Measurements from ENCODE around the gene RPS14.
A peak's percentile ranks its signal among the peaks of the same experiment; 100 is the strongest.
"Not testable (repeated sequence)": the region's sequence is repeated elsewhere in the genome, so short reads cannot be mapped to it uniquely, and the experiment has no call there.

The RPS14 gene

DNA sequence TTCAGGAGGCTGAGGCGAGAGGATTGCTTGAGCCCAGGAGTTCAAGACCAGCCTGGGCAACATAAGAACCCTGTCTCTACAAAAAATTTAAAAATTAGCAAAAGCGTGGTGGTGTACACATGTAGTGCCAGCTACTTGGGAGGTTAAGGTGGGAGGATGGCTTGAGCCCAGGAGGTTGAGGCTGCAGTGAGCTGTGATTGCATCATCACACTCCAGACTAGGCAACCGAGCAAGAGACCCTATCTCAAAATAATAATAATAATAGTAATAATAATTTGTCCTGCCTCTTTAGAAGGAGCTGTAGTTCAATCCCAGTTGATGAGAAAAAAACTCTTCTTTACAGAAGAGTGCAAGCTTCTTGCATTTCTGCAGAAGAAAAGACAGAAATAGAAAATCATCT lies 26.8 kb downstream of the RPS14 start:
- no peak overlapping the region for H3K4me3 Mint-ChIP-seq
- peaks cover 3% of the 10 kb centered on the region for H3K9me3 Mint-ChIP-seq
- TF ChIP-seq, protein P1, sequence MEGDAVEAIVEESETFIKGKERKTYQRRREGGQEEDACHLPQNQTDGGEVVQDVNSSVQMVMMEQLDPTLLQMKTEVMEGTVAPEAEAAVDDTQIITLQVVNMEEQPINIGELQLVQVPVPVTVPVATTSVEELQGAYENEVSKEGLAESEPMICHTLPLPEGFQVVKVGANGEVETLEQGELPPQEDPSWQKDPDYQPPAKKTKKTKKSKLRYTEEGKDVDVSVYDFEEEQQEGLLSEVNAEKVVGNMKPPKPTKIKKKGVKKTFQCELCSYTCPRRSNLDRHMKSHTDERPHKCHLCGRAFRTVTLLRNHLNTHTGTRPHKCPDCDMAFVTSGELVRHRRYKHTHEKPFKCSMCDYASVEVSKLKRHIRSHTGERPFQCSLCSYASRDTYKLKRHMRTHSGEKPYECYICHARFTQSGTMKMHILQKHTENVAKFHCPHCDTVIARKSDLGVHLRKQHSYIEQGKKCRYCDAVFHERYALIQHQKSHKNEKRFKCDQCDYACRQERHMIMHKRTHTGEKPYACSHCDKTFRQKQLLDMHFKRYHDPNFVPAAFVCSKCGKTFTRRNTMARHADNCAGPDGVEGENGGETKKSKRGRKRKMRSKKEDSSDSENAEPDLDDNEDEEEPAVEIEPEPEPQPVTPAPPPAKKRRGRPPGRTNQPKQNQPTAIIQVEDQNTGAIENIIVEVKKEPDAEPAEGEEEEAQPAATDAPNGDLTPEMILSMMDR (IDR thresholded peaks at IDR 0.05): no peak
- H3K4me1 Mint-ChIP-seq: peaks cover 17% of the 10 kb centered on the region
- H3K27me3 Mint-ChIP-seq (ENCODE audit: low read depth, poor library complexity): no peaks in the 10 kb centered on the region
- H3K27ac Mint-ChIP-seq: no peak overlapping the region
- H3K36me3 Mint-ChIP-seq (ENCODE audit: low read depth): no peaks in the 10 kb centered on the region
- DNase-seq: no peak

DNA sequence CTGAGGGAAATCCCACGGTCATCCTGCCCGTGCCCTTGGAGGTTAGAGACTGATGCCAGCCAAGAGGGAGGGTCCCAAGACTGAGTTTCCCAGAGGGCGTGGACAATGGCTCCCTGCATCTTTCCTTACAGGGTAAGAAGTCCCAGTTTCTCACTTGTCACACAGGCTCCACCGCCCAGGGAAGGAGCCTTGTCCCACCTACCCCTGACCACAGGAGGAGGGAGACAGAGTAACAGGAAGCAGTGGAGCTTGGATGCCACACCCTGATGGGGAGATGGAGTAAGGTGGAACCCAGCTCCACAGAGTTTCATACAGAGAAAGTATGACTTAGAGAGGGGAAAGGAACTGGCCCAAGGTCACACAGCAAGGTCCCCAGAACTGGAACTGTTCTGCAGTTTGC lies 27.5 kb downstream of the RPS14 start:
- no peaks in the 10 kb centered on the region for H3K36me3 Mint-ChIP-seq (ENCODE audit: low read depth)
- no peak overlapping the region for H3K27ac Mint-ChIP-seq
- no peaks in the 10 kb centered on the region for H3K27me3 Mint-ChIP-seq (ENCODE audit: low read depth, poor library complexity)
- H3K9me3 Mint-ChIP-seq: peaks cover 3% of the 10 kb centered on the region
- no peak for DNase-seq
- no peak overlapping the region for H3K4me3 Mint-ChIP-seq
- peaks cover 15% of the 10 kb centered on the region for H3K4me1 Mint-ChIP-seq
- TF ChIP-seq, protein P1 (IDR thresholded peaks at IDR 0.05): no peak

DNA sequence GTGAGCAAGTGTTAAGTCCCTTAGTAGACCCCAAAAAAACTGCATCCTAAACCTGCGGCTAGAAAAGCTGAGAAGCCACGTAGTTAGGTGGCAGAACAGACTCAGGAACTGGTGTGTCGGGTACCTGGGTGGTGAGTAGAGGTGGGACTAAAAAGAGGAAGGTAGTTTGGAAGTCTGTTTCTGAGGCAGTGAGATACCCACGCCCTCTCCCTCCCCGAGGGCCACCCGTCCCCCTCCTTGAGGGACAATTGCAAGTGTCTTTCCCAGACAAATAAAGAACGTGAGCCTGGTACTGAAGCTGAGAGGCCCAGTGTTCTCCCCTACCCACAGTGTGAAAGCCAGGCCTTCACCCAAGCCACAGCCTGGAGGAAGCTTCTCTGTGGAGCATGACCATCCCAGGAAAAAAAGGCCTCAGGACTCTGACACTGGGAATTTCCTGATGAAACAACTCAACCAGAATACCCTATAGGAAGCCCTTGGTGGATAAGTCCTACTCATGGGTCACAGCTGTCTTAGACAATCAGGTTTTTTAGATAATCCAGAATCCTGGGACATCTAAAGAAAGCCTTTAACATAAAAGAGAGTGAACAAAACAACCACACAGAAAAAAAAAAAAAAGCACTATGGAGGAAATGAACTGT lies 29.8 kb downstream of the RPS14 start:
- H3K36me3 Mint-ChIP-seq (ENCODE audit: low read depth): no peaks in the 10 kb centered on the region
- H3K4me1 Mint-ChIP-seq: peaks cover 15% of the 10 kb centered on the region
- no peak for DNase-seq
- no peak overlapping the region for H3K4me3 Mint-ChIP-seq
- TF ChIP-seq, protein P1 (IDR thresholded peaks at IDR 0.05): no peak
- H3K9me3 Mint-ChIP-seq: peaks cover 3% of the 10 kb centered on the region
- peaks cover 5% of the 10 kb centered on the region for H3K27me3 Mint-ChIP-seq (ENCODE audit: low read depth, poor library complexity)
- peak overlapping the region; percentile 13 for H3K27ac Mint-ChIP-seq

DNA sequence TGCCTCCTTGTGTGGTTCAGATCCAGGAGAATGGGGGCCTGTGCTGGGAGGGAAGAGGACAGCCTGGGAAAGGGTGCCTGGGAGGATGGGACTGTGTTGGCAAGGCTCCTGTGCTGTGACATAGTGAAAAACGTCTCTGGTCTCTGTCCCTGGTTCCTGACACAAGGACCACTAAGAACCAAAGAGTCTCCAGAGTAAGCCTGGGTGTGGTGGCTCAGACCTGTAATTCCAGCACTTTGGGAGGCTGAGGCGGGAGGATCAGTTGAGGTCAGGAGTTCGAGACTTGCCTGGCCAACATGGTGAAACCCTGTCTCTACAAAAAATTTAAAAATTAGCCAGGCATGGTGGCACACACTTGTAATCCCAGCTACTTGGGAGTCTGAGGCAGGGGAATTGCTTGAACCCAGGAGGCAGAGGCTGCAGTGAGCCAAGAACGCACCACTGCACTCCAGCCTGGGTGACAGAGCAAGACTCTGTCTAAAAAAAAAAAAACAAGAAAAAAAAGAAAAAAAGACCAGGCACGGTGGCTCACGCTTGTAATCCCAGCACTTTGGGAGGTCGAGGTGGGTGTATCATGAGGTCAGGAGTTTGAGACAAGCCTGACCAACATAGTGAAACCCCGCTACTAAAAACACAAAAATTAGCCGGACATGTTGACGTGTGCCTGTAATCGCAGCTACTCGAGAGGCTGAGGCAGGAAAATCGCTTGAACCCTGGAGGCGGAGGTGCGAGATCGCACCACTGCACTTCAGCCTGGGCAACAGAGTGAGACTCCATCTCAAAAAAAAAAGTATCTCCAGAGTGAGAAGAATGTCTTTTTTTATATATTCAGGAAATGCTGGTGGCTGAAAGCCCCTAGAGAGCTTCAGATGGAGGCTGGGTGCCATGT lies 35.4 kb downstream of the RPS14 start:
- H3K9me3 Mint-ChIP-seq; DNase-seq; H3K27me3 Mint-ChIP-seq (ENCODE audit: low read depth, poor library complexity); H3K36me3 Mint-ChIP-seq (ENCODE audit: low read depth); H3K4me3 Mint-ChIP-seq: not testable (repeated sequence)
- peak overlapping the region; percentile 97 for H3K27ac Mint-ChIP-seq
- H3K4me1 Mint-ChIP-seq: peaks cover 44% of the 10 kb centered on the region

DNA sequence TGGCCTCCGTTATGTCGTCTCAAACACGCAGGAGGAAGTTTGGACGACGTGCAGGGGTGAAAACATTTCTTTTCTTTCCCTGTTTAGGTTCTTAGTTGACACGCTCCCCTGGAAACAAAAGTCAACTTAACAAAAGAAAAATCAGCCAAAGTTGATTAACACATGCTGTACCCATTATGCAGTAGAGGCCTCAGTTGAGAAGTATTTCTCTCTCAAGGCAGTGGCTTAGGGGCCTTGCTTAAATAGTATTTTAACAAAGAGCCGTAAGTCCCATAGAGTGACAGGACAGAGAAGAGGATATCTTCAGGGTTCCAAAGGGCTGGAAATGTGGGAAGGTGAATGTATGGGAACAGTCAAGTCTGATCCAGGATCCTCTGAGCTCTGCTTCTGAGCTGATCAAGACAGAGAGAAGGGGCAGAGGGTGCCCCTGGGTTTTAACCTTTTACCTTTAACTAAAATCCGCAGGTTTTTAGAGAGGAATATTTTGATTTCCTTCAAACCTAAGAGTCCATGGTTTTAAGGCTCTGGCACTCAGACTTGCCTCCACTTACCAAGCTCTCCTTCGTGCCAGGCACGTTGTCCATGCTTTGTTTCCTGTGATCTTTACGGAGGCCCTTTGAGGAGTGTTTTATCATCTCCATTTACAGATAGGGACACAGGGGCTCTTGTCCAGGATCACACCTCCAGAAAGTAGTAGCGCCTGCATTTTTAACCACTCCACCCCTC lies 36.2 kb downstream of the RPS14 start:
- Mint-ChIP-seq H3K4me3 (peak overlapping the region; percentile 85), H3K27me3 (ENCODE audit: low read depth, poor library complexity) (peaks cover 5% of the 10 kb centered on the region), H3K27ac (peak overlapping the region; percentile 97), H3K36me3 (ENCODE audit: low read depth) (no peaks in the 10 kb centered on the region), H3K9me3 (no peaks in the 10 kb centered on the region), H3K4me1 (peaks cover 41% of the 10 kb centered on the region)
- TF ChIP-seq, protein P1 (IDR thresholded peaks at IDR 0.05): no peak
- no peak for DNase-seq

Data from nephron progenitor cell (in vitro differentiated cells).